IMR-90 (cell line): ENCODE measurements around the gene GALNT17.

ENCODE experiments used
- CEBPB ChIP-seq: IDR thresholded peaks from 2 replicates; pipeline ENCODE4 v1.6.1; 2012; ENCODE audit warnings: low read depth, low read length, improper control_type of control experiment
- CTCF ChIP-seq: conservative IDR thresholded peaks from 2 replicates; pipeline ENCODE4 v1.5.1; 2012; ENCODE audit warnings: mild to moderate bottlenecking, low read depth, low read length, improper control_type of control experiment
- MAFK ChIP-seq: IDR thresholded peaks from 2 replicates; pipeline ENCODE4 v1.6.1; 2012; ENCODE audit warnings: low read depth, low read length, improper control_type of control experiment
- MXI1 ChIP-seq: IDR thresholded peaks from 2 replicates; pipeline ENCODE4 v1.6.1; 2012; ENCODE audit warnings: low read depth, mild to moderate bottlenecking, low read length, moderate library complexity, borderline replicate concordance
- POLR2A ChIP-seq: IDR thresholded peaks from 2 replicates; pipeline ENCODE4 v1.6.1; 2012; ENCODE audit warnings: mild to moderate bottlenecking, low read depth, low read length
- RFX5 ChIP-seq: IDR thresholded peaks from 2 replicates; pipeline ENCODE4 v1.8.0; 2012; ENCODE audit warnings: low read depth, mild to moderate bottlenecking, low read length, moderate library complexity
- SMC3 ChIP-seq: fragments of 150-350 bp; IDR thresholded peaks from 2 replicates; pipeline ENCODE4 v1.6.1; 2016; ENCODE audit warnings: low read depth, mild to moderate bottlenecking, antibody characterized with exemption, low read length, moderate library complexity
- USF2 ChIP-seq: fragments of 150-350 bp; IDR thresholded peaks from 2 replicates; pipeline ENCODE4 v1.6.1; 2017; ENCODE audit warnings: mild to moderate bottlenecking, antibody characterized with exemption, low read length, low read depth

GRCh38 chr7:71613313-71613712 is 481.4 kb downstream of the GALNT17 start:
- no peak for TF ChIP-seq CTCF
- no peak for TF ChIP-seq MXI1
- no peak for TF ChIP-seq SMC3
- no peak for TF ChIP-seq POLR2A
- no peak for TF ChIP-seq USF2
- TF ChIP-seq CEBPB, result no peak
- TF ChIP-seq RFX5, result no peak
- no peak for TF ChIP-seq MAFK
